ENCODE results near the gene CCDC9B.

DNA sequence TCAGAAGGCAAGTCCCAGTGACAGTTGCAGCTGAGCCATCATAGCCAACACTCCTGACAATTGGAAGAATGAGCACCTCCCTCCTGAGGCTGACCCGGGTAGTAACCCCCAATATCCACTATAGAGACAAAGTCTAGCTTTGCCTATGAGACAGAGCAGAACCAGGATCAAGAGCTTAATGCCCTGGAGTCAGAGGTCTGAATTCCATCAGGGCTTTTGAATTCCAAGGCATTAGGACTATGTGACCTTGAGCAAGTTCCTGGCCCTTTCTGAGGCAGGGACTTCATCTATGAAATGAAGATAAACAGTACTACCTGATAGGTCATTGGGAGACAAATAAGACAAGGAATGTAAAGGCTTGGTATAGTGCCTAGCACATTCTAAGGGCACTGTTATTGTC is 20.3 kb downstream of the CCDC9B start:
- TF ChIP-seq SUZ12 (IDR thresholded peaks at IDR 0.05; ENCODE audit: extremely low read depth, insufficient read depth, insufficient read length) (no peak), ZNF274 (IDR thresholded peaks at IDR 0.05; ENCODE audit: low read depth, low read length) (no peak), YY1 (IDR thresholded peaks at IDR 0.05; ENCODE audit: insufficient read depth, insufficient read length) (no peak)
